Urothelium cell line (cell line): Measurements from ENCODE around the gene MPP7.

Experiments used
- DNase-seq: peaks from one replicate; pipeline ENCODE4 v3.0.0; 2011; ENCODE audit warnings: low spot score, mixed read lengths
- FAIRE-seq: peaks from 2 replicates; lab custom pipeline; 2011; peaks lifted over from hg19 to GRCh38; lab: Jason Lieb, UNC

MPP7 gene

DNA sequence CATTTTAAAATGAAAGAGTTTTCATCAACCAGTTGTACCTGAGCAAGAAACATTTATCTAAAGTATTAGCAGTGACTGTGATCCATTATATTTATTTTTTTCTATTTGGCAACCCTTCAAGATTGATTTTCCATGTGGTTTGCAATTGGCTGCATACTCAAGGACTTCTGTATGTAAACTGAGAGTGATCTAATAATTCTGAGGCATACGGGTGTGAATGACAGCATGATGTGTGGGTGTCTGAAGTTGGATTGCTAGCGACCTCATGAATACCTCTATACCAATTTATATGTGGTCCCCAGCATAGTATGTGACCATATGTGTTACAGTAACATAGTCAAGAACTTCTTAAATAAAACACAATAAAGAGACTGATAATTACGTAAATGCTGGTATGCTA is 8.2 kb upstream of the MPP7 start:
- FAIRE-seq: no peak

GRCh38 chr10:28307267-28307666 is 4.4 kb upstream of the MPP7 start:
- DNase-seq: no peak
- no peak for FAIRE-seq

More for the DNA sequence above, 8.2 kb upstream of the MPP7 start:
- no peak for DNase-seq

DNA sequence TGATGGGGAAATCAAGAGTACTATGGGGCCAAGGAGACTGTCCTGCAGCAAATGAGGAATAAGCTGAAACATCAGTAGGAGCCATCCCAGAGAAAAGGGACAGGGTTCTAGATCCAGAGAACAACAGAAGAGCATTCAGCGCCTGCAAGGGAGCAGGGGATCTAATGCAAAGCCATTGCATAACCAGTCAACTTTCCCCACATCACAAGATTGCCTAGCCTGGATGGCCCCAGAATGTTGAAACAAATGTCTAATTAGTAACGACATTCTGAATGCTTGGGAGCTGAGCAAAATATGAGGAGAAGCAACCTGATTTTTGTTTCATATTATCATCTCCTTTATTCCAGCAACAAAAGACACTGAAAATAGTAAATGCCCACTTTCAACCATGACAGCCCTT is 2.7 kb upstream of the MPP7 start:
- FAIRE-seq (no peak), DNase-seq (no peak)

DNA sequence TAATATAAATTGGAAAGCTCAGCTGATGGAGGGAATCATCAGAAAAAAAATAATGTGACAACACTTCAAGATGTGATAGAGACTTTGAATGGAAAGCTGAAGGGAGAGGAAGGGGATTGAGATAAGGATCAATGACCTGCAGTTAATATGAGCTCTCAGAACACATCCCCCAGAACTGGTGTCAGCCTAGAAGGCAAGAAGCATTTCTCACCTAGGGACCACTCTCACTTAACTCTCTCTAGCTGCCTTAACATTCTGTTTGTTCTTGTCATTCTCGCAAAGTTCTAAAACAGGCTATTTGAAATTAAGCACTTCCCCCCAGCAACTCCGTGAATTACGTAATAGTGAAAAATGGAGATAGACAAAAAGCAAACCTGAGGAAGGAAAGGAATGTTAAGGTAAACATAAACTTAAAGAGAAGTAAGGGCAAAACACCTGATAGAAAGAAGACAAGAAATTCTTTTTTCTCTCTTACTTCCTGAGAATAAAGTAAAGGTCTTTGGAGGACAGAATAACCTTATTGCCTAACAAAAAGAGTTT is 1.2 kb upstream of the MPP7 start:
- FAIRE-seq (no peak), DNase-seq (no peak)

GRCh38 chr10:28302012-28302637 is 739 bp downstream of the MPP7 start:
- FAIRE-seq: no peak
- DNase-seq: no peak

GRCh38 chr10:28300027-28300426 is 2.8 kb downstream of the MPP7 start:
- no peak for FAIRE-seq
- DNase-seq: no peak

GRCh38 chr10:28298951-28299350 is 3.9 kb downstream of the MPP7 start:
- DNase-seq (no peak), FAIRE-seq (no peak)

DNA sequence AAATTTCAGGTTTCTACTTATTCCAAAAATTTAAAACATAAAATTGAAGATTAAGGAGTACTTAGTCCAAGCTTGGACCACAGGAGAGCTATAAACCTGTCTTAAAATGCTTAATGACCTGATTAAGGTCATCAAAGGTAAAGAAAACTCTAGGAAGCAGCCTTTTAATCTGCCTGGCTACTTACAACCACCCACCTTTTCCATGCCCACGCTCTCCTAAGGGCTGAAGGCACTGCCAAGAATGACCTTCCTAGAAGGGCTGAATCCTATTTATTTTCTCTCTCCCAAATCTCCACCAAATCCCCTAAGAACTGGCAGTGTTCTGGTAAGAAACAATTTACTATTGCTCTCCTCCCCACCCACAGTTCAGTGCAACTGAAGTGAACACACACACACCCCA is 6.8 kb downstream of the MPP7 start:
- DNase-seq (no peak), FAIRE-seq (no peak)

GRCh38 chr10:28295336-28295735 is 7.5 kb downstream of the MPP7 start:
- FAIRE-seq: no peak
- DNase-seq: no peak

GRCh38 chr10:28294809-28295208 is 8.1 kb downstream of the MPP7 start:
- DNase-seq: no peak
- FAIRE-seq: no peak

GRCh38 chr10:28294169-28294532 is 8.7 kb downstream of the MPP7 start:
- FAIRE-seq (no peak), DNase-seq (no peak)

- DNase-seq (no peak), FAIRE-seq (no peak)
Measured at GRCh38 chr10:28293236-28294168, 9.4 kb downstream of the MPP7 start.

DNA sequence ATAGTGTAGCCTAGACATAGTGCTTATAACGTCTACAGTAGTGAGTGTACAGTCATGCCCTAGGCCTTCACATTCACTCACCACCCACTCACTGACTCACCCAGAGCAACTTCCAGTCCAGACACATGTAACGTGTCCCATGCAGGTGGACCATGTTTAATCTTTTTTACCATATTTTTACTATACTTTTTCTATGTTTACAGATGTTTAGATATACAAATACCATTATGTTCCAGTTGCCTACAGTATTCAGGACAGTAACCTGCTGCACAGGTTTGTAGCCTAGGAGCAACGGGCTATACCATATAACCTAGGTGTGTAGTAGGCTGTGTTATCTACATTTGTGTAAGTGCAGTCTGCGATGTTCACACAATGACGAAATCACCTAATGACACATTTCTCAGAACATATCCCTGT is 11.0 kb downstream of the MPP7 start:
- peak; percentile 68 for DNase-seq

GRCh38 chr10:28285816-28286215 is 17.0 kb downstream of the MPP7 start:
- FAIRE-seq (no peak), DNase-seq (no peak)

More for the DNA sequence above, 11.0 kb downstream of the MPP7 start:
- peak; percentile 88 for FAIRE-seq

DNA sequence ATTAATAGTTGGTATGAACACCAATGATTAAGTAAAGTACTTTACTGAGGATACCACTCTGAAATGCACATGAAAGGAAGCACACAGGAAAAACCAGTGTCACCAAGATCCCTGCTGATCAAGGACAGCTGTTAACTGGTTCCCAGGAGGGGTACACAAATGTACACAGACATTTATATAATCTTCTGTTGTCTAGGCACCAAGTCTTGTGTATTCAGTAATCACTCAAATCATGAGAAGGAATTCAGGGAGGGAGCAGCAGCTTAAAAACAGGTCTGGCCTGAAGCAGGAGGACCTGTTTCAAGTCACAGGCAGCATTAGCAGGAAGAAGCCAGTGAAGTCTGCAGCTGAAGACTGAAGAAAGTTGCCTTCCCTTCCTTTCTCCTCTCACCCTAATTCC is 18.7 kb downstream of the MPP7 start:
- DNase-seq: no peak
- no peak for FAIRE-seq

DNA sequence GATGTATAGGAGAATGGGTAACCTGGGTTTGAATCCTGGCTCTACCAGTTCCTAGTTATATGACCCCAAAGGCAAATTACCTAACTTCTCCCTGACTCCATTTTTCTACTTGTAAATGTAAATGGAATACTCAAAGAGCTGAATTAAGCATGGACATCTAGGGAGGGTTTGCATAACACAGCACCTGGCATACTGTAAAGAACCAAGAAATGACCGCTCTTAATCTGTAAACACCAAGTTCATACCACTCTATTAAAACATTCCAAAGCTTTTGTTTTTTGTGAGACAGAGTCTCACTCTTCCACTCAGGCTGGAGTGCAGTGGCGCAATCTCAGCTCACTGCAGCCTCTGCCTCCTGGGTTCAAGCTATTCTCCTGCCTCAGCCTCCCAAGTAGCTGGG is 19.6 kb downstream of the MPP7 start:
- FAIRE-seq (no peak), DNase-seq (no peak)

- DNase-seq: no peak
- no peak for FAIRE-seq
Measured at GRCh38 chr10:28282336-28282735, 20.5 kb downstream of the MPP7 start.

DNA sequence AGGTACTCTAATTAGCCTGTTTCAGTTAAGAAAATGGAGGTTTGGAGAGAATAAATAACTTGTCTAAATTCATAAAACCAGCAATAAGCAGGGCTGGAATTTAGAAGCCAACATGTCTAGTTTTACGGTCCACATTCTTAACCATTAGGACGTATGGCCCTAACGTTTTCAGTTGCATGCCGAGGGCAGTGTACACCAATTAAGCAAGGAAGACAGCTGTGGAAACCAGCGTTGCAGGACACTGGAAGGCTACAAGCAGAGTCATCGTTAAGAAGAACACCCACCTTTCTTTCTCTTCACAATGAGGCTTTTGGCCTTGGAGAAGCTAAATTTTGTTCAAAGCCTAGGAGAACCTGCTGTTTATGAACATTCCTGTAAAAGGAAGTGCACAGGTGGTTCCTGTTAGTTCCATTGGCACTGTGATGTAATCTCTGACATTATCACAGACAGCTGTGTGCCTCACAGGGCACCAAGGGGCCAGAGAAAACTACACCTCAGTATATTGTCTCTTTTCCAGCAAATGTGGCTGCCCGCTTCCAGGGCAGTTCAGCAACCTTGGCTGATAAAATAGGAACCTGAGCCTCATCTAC is 21.0 kb downstream of the MPP7 start:
- FAIRE-seq: no peak
- no peak for DNase-seq

DNA sequence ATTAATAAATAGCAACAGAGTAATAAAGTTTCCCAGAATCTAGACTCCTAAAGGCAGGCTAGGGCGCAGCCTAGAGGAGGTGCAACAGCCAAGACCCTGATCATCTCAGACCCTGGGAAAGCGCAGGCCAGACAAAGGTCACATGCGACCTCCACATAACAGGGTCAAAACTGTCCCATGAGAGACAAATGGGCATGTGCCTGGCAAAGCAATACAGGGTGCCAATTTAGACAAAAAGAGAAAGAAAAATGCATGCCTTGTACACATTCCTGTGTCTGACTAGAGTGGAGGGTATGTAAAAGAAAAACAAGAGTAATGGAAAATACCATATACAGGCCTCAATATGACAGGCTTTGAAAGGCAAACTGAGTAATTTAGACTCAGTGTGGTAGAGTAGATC is 22.2 kb downstream of the MPP7 start:
- FAIRE-seq (no peak), DNase-seq (no peak)

GRCh38 chr10:28279878-28280277 is 23.0 kb downstream of the MPP7 start:
- FAIRE-seq: no peak
- no peak for DNase-seq

DNA sequence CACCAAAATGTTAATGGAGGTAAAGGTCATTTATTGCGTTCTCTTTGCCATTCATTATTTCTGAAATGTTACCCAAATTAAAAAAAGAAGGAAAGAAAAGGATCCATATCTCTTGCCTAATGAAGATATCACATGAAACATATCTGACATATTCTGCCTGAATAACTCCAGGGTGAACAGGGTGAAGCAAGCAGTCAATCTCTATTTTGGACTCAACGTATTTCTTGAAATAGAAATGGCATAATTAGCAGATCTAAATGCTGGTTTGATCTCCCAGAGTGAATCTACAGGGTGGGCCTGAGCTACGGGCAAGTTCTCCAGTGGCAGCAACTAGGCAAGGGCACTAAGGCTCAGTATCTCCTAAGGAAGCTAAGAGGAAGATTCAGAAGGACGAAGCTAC is 24.0 kb downstream of the MPP7 start:
- DNase-seq (no peak), FAIRE-seq (no peak)

GRCh38 chr10:28276384-28276783 is 26.5 kb downstream of the MPP7 start:
- FAIRE-seq: no peak
- DNase-seq: no peak
